Rectal smooth muscle tissue (tissue), 1 donor: ENCODE results near the gene AHSA1.

Experiments used
- H3K27ac ChIP-seq: one replicate; pipeline ENCODE4 v1.7.0; 2013; ENCODE audit warnings: low read depth, low read length, inconsistent platforms
- H3K27me3 ChIP-seq: one replicate; pipeline ENCODE4 v1.7.0; 2013; ENCODE audit warnings: low read length; ENCODE audit not compliant: control insufficient read depth, insufficient read depth
- H3K36me3 ChIP-seq: one replicate; pipeline ENCODE4 v1.7.0; 2013; ENCODE audit warnings: low read length; ENCODE audit not compliant: control insufficient read depth, insufficient read depth
- H3K4me1 ChIP-seq: one replicate; pipeline ENCODE4 v1.7.0; 2013; ENCODE audit warnings: low read length; ENCODE audit not compliant: control insufficient read depth, insufficient read depth
- H3K4me3 ChIP-seq: one replicate; pipeline ENCODE4 v1.7.0; 2013; ENCODE audit warnings: low read length
- H3K9ac ChIP-seq: one replicate; pipeline ENCODE4 v1.7.0; 2013; ENCODE audit warnings: low read length

Gene AHSA1

GRCh38 chr14:77502109-77502782 lies 44.4 kb downstream of the AHSA1 start:
- Histone ChIP-seq H3K9ac (no peak overlapping the region), H3K27ac (no peak overlapping the region), H3K4me3 (no peak overlapping the region), H3K27me3 (peaks cover 13% of the 10 kb centered on the region), H3K36me3 (no peaks in the 10 kb centered on the region), H3K4me1 (peaks cover 3% of the 10 kb centered on the region)

GRCh38 chr14:77503138-77503537 lies 45.2 kb downstream of the AHSA1 start:
- no peaks in the 10 kb centered on the region for H3K36me3 ChIP-seq
- H3K9ac ChIP-seq: no peak overlapping the region
- H3K4me1 ChIP-seq: peaks cover 2% of the 10 kb centered on the region
- no peak overlapping the region for H3K27ac ChIP-seq
- H3K4me3 ChIP-seq: no peak overlapping the region
- peaks cover 8% of the 10 kb centered on the region for H3K27me3 ChIP-seq

GRCh38 chr14:77505031-77505430 lies 47.1 kb downstream of the AHSA1 start:
- no peak overlapping the region for H3K27ac ChIP-seq
- H3K9ac ChIP-seq: no peak overlapping the region
- no peak overlapping the region for H3K4me3 ChIP-seq
- no peaks in the 10 kb centered on the region for H3K4me1 ChIP-seq
- no peaks in the 10 kb centered on the region for H3K36me3 ChIP-seq
- peaks cover 2% of the 10 kb centered on the region for H3K27me3 ChIP-seq

- Histone ChIP-seq H3K36me3 (peaks cover 6% of the 10 kb centered on the region), H3K27me3 (no peaks in the 10 kb centered on the region), H3K4me3 (no peak overlapping the region), H3K4me1 (no peaks in the 10 kb centered on the region), H3K27ac (no peak overlapping the region), H3K9ac (no peak overlapping the region)
These were observed 49.9 kb downstream of the AHSA1 start for GRCh38 chr14:77507762-77508161.

- H3K4me3 ChIP-seq: no peak overlapping the region
- H3K36me3 ChIP-seq: peaks cover 6% of the 10 kb centered on the region
- no peaks in the 10 kb centered on the region for H3K4me1 ChIP-seq
- H3K9ac ChIP-seq: no peak overlapping the region
- no peaks in the 10 kb centered on the region for H3K27me3 ChIP-seq
- no peak overlapping the region for H3K27ac ChIP-seq
These were observed 50.4 kb downstream of the AHSA1 start for GRCh38 chr14:77508249-77508648.

GRCh38 chr14:77508876-77509275 lies 51.0 kb downstream of the AHSA1 start:
- Histone ChIP-seq H3K4me1 (no peaks in the 10 kb centered on the region), H3K4me3 (no peak overlapping the region), H3K27ac (no peak overlapping the region), H3K9ac (no peak overlapping the region), H3K36me3 (peaks cover 6% of the 10 kb centered on the region), H3K27me3 (no peaks in the 10 kb centered on the region)

- H3K27ac ChIP-seq: no peak overlapping the region
These were observed 51.5 kb downstream of the AHSA1 start for GRCh38 chr14:77509366-77509765.

GRCh38 chr14:77511486-77512162 lies 53.7 kb downstream of the AHSA1 start:
- Histone ChIP-seq H3K4me1 (no peaks in the 10 kb centered on the region), H3K4me3 (no peak overlapping the region), H3K27me3 (no peaks in the 10 kb centered on the region), H3K9ac (no peak overlapping the region), H3K36me3 (peaks cover 9% of the 10 kb centered on the region), H3K27ac (no peak overlapping the region)

More at GRCh38 chr14:77509366-77509765, 51.5 kb downstream of the AHSA1 start:
- H3K9ac ChIP-seq: no peak overlapping the region
- no peaks in the 10 kb centered on the region for H3K27me3 ChIP-seq
- H3K4me3 ChIP-seq: no peak overlapping the region
- H3K36me3 ChIP-seq: peaks cover 9% of the 10 kb centered on the region
- no peaks in the 10 kb centered on the region for H3K4me1 ChIP-seq

- H3K4me3 ChIP-seq: no peak overlapping the region
- H3K27me3 ChIP-seq: no peaks in the 10 kb centered on the region
- no peak overlapping the region for H3K9ac ChIP-seq
- H3K27ac ChIP-seq: no peak overlapping the region
- peaks cover 19% of the 10 kb centered on the region for H3K36me3 ChIP-seq
- H3K4me1 ChIP-seq: no peaks in the 10 kb centered on the region
These were observed 58.2 kb downstream of the AHSA1 start for GRCh38 chr14:77516126-77516525.
